OCI-LY3 (cell line): ENCODE data around the gene GAA.

Source experiments
- H2AFZ ChIP-seq: fragments of 200-600, 300-600 bp; shearing (Covaris generic); 2 replicates; pipeline ENCODE4 v1.6.0; 2014; ENCODE audit warnings: antibody characterized with exemption, low read depth, low read length
- H3K27ac ChIP-seq: fragments of 200-600, 300-600 bp; sonication (generic); 2 replicates; pipeline ENCODE4 v1.5.1; 2014; ENCODE audit warnings: mild to moderate bottlenecking, low read length, moderate library complexity, mixed read lengths
- H3K27me3 ChIP-seq: fragments of 200-600, 300-600 bp; sonication (generic); 2 replicates; pipeline ENCODE4 v1.6.1; 2014; ENCODE audit warnings: low read depth, low read length, mixed read lengths
- H3K36me3 ChIP-seq: fragments of 200-600, 300-600 bp; sonication (generic); replicated peaks from 2 replicates; pipeline ENCODE3; 2014; ENCODE audit warnings: low read depth, low read length, mixed read lengths
- H3K4me1 ChIP-seq: fragments of 300-600, 200-600 bp; sonication (generic); 2 replicates; pipeline ENCODE4 v1.6.1; 2014; ENCODE audit warnings: low read length, mixed read lengths
- H3K4me2 ChIP-seq: fragments of 200-600, 300-600 bp; sonication (generic); 2 replicates; pipeline ENCODE4 v1.6.1; 2014; ENCODE audit warnings: low read length, mixed read lengths
- H3K4me3 ChIP-seq: fragments of 300-600, 200-600 bp; sonication (generic); 2 replicates; pipeline ENCODE4 v1.5.1; 2014; ENCODE audit warnings: antibody characterized with exemption, mild to moderate bottlenecking, low read length, moderate library complexity
- H3K79me2 ChIP-seq: fragments of 300-600, 200-600 bp; shearing (Covaris generic); 2 replicates; pipeline ENCODE4 v1.6.1; 2014; ENCODE audit warnings: mild to moderate bottlenecking, low read length, mixed read lengths
- H3K9ac ChIP-seq: fragments of 300-600, 200-600 bp; shearing (Covaris generic); 2 replicates; pipeline ENCODE4 v1.6.0; 2014; ENCODE audit warnings: mild to moderate bottlenecking, low read length, moderate library complexity
- H3K9me3 ChIP-seq: fragments of 200-600, 300-600 bp; shearing (Covaris generic); 2 replicates; pipeline ENCODE4 v1.6.1; 2014; ENCODE audit warnings: low read length, mixed read lengths; ENCODE audit not compliant: insufficient read depth
- H4K20me1 ChIP-seq: fragments of 200-600, 300-600 bp; sonication (generic); 2 replicates; pipeline ENCODE4 v1.6.1; 2016; ENCODE audit warnings: low read length, mixed read lengths; ENCODE audit not compliant: insufficient read depth
- CTCF ChIP-seq: fragments of 200-600, 300-600 bp; sonication (generic); IDR thresholded peaks from 2 replicates; pipeline ENCODE4 v1.5.1; 2014; ENCODE audit warnings: antibody characterized with exemption, low read length, low read depth
- EZH2phosphoT487 ChIP-seq: fragments of 200-600 bp; shearing (Covaris generic); IDR thresholded peaks from 2 replicates; pipeline ENCODE4 v1.6.1; 2018; ENCODE audit warnings: antibody characterized with exemption, mixed run types, low read depth

Gene GAA

GRCh38 chr17:80141463-80142165, 40.2 kb downstream of the GAA start:
- peaks cover 49% of the 10 kb centered on the region for H3K79me2 ChIP-seq
- H2AFZ ChIP-seq = no peak overlapping the region
- H3K27me3 ChIP-seq = no peaks in the 10 kb centered on the region
- H3K36me3 ChIP-seq = peaks cover 70% of the 10 kb centered on the region
- H3K9ac ChIP-seq = no peak overlapping the region
- no peak overlapping the region for H3K27ac ChIP-seq
- peaks cover 13% of the 10 kb centered on the region for H3K4me1 ChIP-seq
- H3K4me2 ChIP-seq = no peak overlapping the region
- no peak for TF ChIP-seq EZH2phosphoT487
- TF ChIP-seq CTCF = no peak
- no peaks in the 10 kb centered on the region for H3K9me3 ChIP-seq
- no peak overlapping the region for H3K4me3 ChIP-seq
- H4K20me1 ChIP-seq = peaks cover 18% of the 10 kb centered on the region

GRCh38 chr17:80142929-80143328, 41.5 kb downstream of the GAA start:
- peaks cover 60% of the 10 kb centered on the region for H3K79me2 ChIP-seq
- H4K20me1 ChIP-seq = peaks cover 18% of the 10 kb centered on the region
- H3K4me2 ChIP-seq = no peak overlapping the region
- H3K36me3 ChIP-seq = peaks cover 58% of the 10 kb centered on the region
- no peak overlapping the region for H3K9ac ChIP-seq
- TF ChIP-seq EZH2phosphoT487 (no peak), CTCF (no peak)
- peaks cover 14% of the 10 kb centered on the region for H3K4me1 ChIP-seq
- H3K27ac ChIP-seq = no peak overlapping the region
- H3K27me3 ChIP-seq = no peaks in the 10 kb centered on the region
- H3K4me3 ChIP-seq = no peak overlapping the region
- H2AFZ ChIP-seq = no peak overlapping the region
- H3K9me3 ChIP-seq = no peaks in the 10 kb centered on the region

DNA sequence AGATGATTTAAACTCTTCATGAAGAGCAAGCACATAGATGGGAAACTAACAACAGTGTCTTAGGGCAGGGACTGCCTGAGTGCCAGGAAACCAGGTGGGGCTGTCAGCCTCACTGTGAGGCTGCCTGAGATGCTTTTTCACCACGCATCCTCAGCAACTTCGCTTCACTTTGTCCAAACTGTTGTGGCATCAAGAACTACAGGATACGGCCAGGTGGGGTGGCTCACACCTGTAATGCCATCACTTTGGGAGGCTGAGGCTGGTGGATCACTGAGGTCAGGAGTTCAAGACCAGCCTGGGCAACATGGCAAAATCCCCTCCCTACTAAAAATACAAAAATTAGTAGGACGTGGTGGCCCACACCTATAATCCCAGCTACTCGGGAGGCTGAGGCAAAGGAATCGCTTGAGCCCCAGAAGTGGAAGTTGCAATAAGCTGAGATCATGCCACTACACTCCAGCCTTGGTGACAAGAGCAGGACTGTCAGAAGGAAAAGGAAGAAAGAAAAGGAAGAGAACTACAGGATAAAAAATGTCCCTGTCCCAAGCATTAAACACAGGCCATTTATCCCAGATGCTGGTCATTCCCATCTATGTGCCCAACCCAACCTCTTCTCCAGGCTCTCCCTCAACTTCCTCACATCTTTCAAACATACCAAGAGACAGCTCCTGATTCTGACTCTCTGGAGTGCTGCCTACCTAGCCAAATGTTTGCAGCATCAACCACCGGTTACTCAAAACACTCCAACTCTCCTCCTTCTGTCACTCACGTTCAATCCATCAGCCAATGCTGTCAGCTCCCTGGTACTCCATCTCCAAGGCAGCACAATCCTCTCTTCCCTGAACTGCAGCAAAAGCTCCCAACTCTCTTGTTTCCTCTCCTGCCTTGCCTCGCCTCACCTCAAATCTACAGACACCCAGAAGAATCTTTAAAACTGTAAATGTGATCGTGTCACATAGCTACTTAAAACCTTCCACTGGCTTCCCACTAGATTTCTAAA, 44.0 kb downstream of the GAA start:
- Histone ChIP-seq H4K20me1 (peaks cover 18% of the 10 kb centered on the region), H3K27me3 (no peaks in the 10 kb centered on the region), H3K27ac (no peak overlapping the region), H3K4me2 (peak overlapping the region; percentile 100), H3K9me3 (no peaks in the 10 kb centered on the region), H3K79me2 (peaks cover 65% of the 10 kb centered on the region), H2AFZ (no peak overlapping the region), H3K36me3 (peaks cover 37% of the 10 kb centered on the region), H3K9ac (peak overlapping the region; percentile 95), H3K4me3 (peak overlapping the region; percentile 95), H3K4me1 (peaks cover 17% of the 10 kb centered on the region)
- no peak for TF ChIP-seq EZH2phosphoT487
- TF ChIP-seq CTCF = no peak
